PC-9 (cell line): ENCODE data around the gene DUSP14.

Experiments
- CTCF ChIP-seq: fragments of 200-600 bp; sonication (generic); conservative IDR thresholded peaks from 2 replicates; pipeline ENCODE4 v1.6.1; 2017; ENCODE audit warnings: mixed run types, antibody characterized with exemption, mild to moderate bottlenecking, moderate library complexity
- EZH2 ChIP-seq: fragments of 200-600 bp; sonication (generic); IDR thresholded peaks from 2 replicates; pipeline ENCODE4 v1.8.0; 2017; ENCODE audit warnings: antibody characterized with exemption, low read depth

GRCh38 chr17:37488607-37489196 lies 989 bp upstream of the DUSP14 start:
- no peak for TF ChIP-seq CTCF
- TF ChIP-seq EZH2, result no peak
